ENCODE measurements around the gene WNT16.

The WNT16 gene

DNA sequence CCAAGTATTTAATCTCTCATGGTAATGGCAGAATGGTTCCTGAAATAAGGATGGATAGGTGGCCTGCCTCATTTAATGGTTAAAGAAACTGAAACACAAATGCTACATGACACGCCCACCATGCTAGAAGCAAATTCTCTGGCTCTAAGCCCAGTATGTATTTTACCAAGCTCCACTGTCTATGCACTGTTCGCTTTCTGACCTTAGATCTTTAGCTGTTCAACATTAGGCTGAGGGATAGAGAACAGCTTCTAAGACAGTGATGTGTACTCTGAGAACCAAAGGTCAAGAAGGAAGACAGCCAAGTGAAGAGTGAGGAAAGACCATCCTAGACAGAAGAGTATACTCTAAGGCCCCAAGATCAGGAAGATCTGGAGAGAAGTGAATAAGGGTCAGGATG lies 40.7 kb downstream of the WNT16 start:
- no peak overlapping the region for H3K4me3 ChIP-seq (ENCODE audit: low read depth, low read length)
- TF ChIP-seq, protein P1, sequence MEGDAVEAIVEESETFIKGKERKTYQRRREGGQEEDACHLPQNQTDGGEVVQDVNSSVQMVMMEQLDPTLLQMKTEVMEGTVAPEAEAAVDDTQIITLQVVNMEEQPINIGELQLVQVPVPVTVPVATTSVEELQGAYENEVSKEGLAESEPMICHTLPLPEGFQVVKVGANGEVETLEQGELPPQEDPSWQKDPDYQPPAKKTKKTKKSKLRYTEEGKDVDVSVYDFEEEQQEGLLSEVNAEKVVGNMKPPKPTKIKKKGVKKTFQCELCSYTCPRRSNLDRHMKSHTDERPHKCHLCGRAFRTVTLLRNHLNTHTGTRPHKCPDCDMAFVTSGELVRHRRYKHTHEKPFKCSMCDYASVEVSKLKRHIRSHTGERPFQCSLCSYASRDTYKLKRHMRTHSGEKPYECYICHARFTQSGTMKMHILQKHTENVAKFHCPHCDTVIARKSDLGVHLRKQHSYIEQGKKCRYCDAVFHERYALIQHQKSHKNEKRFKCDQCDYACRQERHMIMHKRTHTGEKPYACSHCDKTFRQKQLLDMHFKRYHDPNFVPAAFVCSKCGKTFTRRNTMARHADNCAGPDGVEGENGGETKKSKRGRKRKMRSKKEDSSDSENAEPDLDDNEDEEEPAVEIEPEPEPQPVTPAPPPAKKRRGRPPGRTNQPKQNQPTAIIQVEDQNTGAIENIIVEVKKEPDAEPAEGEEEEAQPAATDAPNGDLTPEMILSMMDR (IDR thresholded peaks at IDR 0.05; ENCODE audit: borderline replicate concordance, insufficient read depth, low read depth, low read length): no peak

DNA sequence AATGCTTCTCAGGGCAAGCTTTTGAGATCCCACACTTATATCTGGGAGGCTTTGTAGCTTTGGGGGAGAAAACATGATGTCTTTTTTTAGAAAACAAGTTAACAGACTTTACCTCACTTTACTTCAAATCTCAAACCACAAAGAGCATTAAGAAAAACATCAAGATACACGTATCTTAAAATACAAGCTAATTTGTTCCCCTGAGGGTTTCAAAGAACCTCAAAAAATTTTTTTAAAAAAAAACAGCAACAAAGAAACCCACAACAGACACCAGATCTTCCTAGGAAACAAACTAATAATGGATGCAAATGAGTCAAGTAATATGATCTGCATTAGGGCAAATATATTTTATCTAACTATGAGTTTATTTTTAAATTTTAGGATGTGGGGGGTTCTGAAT lies 42.6 kb downstream of the WNT16 start:
- H3K4me3 ChIP-seq (ENCODE audit: low read depth, low read length): no peak overlapping the region
- TF ChIP-seq, protein P1 (IDR thresholded peaks at IDR 0.05; ENCODE audit: borderline replicate concordance, insufficient read depth, low read depth, low read length): no peak

DNA sequence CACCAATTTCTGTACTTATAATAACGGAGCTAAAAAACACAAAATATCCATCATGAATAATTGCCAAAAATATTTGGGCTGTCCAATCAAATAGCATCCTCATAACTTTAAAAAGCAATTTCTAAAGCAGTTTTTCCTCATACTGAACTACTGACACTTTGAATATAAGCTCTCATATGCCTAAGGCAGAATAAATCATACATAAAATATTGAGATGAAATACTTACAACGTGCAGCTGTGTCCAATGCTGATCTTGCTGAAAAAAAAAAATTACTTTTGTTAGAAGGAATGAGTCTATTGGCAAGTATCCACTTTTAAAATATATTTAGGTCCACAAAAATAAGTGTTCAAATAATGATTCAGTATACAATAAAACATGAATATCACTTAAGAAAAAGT lies 43.1 kb downstream of the WNT16 start:
- no peak overlapping the region for H3K4me3 ChIP-seq (ENCODE audit: low read depth, low read length)
- TF ChIP-seq, protein P1 (IDR thresholded peaks at IDR 0.05; ENCODE audit: borderline replicate concordance, insufficient read depth, low read depth, low read length): no peak

DNA sequence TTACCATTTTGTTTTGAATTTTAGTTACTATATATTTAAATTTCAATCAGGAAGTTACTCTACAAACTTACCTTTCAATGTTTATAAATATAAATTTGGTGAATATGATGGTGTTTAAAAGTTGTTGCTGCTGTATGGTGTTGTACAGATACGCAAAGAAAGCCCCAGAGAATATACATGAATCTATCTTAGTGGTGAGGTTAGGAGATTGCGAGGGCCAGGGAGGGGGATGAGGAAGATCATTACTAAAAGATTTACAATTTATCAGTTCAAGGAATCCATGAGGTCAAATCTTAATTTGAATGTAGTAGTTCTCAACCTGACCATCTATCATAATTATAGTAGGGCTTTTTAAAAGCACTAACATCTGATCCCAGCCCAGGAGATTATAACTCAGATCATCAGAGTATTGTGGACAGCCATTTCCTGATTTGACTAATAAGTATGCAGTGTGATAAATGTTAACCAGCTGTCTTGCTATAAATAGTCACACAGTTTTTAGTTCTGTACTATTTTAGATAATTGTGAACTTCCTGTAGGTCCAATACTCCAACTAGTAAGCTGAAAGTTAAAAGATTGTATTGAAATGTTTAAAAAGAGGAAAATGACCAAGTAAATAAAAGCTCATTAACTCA lies 43.7 kb downstream of the WNT16 start:
- TF ChIP-seq, protein P1 (IDR thresholded peaks at IDR 0.05; ENCODE audit: borderline replicate concordance, insufficient read depth, low read depth, low read length): no peak
- H3K4me3 ChIP-seq (ENCODE audit: low read depth, low read length): no peak overlapping the region

DNA sequence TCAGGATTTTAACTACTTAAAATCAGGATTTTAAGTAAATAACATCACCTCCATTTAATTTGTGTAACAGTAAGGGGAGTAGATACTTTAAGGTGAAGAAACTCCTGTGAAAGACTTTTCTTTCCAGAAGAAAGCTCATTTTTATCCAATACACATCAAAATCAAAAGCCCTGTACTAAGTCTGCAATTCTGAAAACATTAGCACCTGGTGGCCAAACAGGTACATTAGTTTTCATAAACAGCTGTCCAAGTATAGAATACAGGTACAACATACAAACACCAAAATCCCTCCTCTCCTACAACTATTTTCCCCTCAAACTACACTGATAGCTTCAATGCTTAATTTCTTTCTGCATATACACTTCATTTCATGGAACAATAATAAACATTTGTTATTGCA lies 44.4 kb downstream of the WNT16 start:
- TF ChIP-seq, protein P1 (IDR thresholded peaks at IDR 0.05; ENCODE audit: borderline replicate concordance, insufficient read depth, low read depth, low read length): no peak

DNA sequence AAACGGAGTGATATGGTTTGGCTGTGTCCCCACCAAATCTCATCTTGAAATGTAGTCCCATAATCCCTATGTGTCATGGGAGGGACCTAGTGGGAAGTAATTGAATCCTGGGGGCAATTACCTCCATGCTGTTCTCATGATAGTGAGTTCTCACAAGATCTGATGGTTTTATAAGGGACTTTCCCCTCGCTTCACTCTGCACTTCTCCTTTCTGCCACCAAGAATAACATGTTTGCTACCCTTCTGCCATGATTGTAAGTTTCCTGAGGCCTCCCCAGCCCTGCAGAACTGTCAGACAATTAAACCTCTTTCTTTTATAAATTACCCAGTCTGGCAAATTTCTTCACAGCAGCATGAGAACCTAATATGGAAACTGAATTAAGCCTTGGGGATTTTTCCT lies 48.2 kb downstream of the WNT16 start:
- H3K4me3 ChIP-seq (ENCODE audit: low read depth, low read length): no peak overlapping the region
- TF ChIP-seq, protein P1 (IDR thresholded peaks at IDR 0.05; ENCODE audit: borderline replicate concordance, insufficient read depth, low read depth, low read length): no peak

More for the DNA sequence above, 44.4 kb downstream of the WNT16 start:
- no peak overlapping the region for H3K4me3 ChIP-seq (ENCODE audit: low read depth, low read length)

DNA sequence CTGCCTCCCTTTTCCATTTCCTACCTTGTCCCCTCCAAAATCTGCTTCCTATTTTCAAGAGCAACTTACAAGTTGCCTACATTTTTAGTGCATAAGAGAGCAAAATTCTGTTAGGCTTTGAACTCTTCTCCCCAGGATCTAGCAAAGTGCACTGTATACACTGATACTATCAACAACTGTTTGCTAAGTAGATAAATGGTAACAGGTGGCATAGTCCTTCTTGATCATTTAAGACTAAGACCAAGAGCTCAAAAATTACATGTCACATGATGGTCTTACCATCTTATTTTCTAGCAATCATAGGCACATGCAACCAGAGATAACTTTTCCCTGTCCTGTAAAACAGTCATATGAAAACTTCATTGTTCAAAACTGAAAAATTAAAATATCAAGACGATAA lies 51.1 kb downstream of the WNT16 start:
- no peak overlapping the region for H3K4me3 ChIP-seq (ENCODE audit: low read depth, low read length)
- TF ChIP-seq, protein P1 (IDR thresholded peaks at IDR 0.05; ENCODE audit: borderline replicate concordance, insufficient read depth, low read depth, low read length): no peak

Measured in GM12875 (cell line).